Endodermal cell (in vitro differentiated cells): ENCODE measurements around the gene WRAP73. TPM values are rescaled to one million over a fixed set of nuclear protein-coding genes. Genes with fewer than 3 reads are reported as not detected.
"Not testable (repeated sequence)": the region's sequence is repeated elsewhere in the genome, so short reads cannot be mapped to it uniquely, and the experiment has no call there.

Source experiments
- DNase-seq: peaks from one replicate; pipeline ENCODE4 v3.0.0-alpha.2; 2017
- H3K27ac ChIP-seq: 2 replicates; pipeline ENCODE4 v1.5.1; 2013; ENCODE audit warnings: mild to moderate bottlenecking, low read depth, low read length, moderate library complexity
- H3K27me3 ChIP-seq: 2 replicates; pipeline ENCODE4 v1.6.1; 2013; ENCODE audit warnings: mild to moderate bottlenecking, low read length, moderate library complexity; ENCODE audit not compliant: insufficient read depth, control insufficient read depth, poor library complexity, severe bottlenecking
- H3K36me3 ChIP-seq: 2 replicates; pipeline ENCODE4 v1.7.0; 2013; ENCODE audit warnings: mild to moderate bottlenecking, low read length, moderate library complexity; ENCODE audit not compliant: control insufficient read depth, insufficient read depth
- H3K4me1 ChIP-seq: one replicate; pipeline ENCODE4 v1.7.0; 2013; ENCODE audit warnings: low read length; ENCODE audit not compliant: control insufficient read depth, insufficient read depth
- H3K4me3 ChIP-seq: 2 replicates; pipeline ENCODE4 v1.5.1; 2013; ENCODE audit warnings: mild to moderate bottlenecking, low read length, moderate library complexity
- H3K9ac ChIP-seq: 2 replicates; pipeline ENCODE4 v1.6.1; 2013; ENCODE audit warnings: mild to moderate bottlenecking, low read length, moderate library complexity; ENCODE audit not compliant: poor library complexity, severe bottlenecking; ENCODE audit errors: extremely low read depth
- H3K9me3 ChIP-seq: 2 replicates; pipeline ENCODE4 v1.6.1; 2013; ENCODE audit warnings: mild to moderate bottlenecking, low read length, moderate library complexity; ENCODE audit not compliant: control insufficient read depth
- H3K27ac Mint-ChIP-seq: 2 replicates; pipeline ENCODE4 v1.8.0; 2020; ENCODE audit warnings: mixed read lengths
- H3K27me3 Mint-ChIP-seq: 2 replicates; pipeline ENCODE4 v1.8.0; 2021; ENCODE audit warnings: mild to moderate bottlenecking, mixed read lengths; ENCODE audit not compliant: insufficient read depth
- H3K36me3 Mint-ChIP-seq: 2 replicates; pipeline ENCODE4 v1.8.0; 2020; ENCODE audit warnings: low read depth, mixed read lengths
- H3K4me1 Mint-ChIP-seq: 2 replicates; pipeline ENCODE4 v1.8.0; 2020; ENCODE audit warnings: mixed read lengths
- H3K4me3 Mint-ChIP-seq: 2 replicates; pipeline ENCODE4 v1.8.0; 2020; ENCODE audit warnings: mild to moderate bottlenecking, moderate library complexity, mixed read lengths
- H3K9me3 Mint-ChIP-seq: 2 replicates; pipeline ENCODE4 v1.8.0; 2020; ENCODE audit warnings: mild to moderate bottlenecking, mixed read lengths
- CTCF ChIP-seq: fragments of 200-600 bp; sonication (generic); conservative IDR thresholded peaks from 2 replicates; pipeline ENCODE4 v1.5.0; 2021; ENCODE audit warnings: antibody characterized with exemption, mild to moderate bottlenecking
- WGBS, 2 experiments: methylation state at CpG; one replicate each; pipeline versions ENCODE4 v1.1.5 to v1.1.7; 2013; ENCODE audit warnings: missing lambda C conversion rate in 2 of 2, mixed read lengths in 1 of 2; ENCODE audit not compliant: insufficient coverage in 1 of 2, insufficient read length in 1 of 2; 5-methylcytosine and 5-hydroxymethylcytosine counted together
- total RNA-seq, 2 donors: library from RNA; stranded (reverse); fragmentation: NEBNext Ultra II Directional in 1 of 2; extraction: Animal tissue kit (Norgen Biotek cat#: 25700) in 1 of 2; gene quantifications; 2 replicates in 1 of 2; 3 replicates in 1 of 2; pipeline ENCODE4 v1.2.1, GENCODE V29; 2021

WRAP73 gene
- total RNA-seq, 2 donors from 2014 or later: 29.8 to 32.5 TPM

DNA sequence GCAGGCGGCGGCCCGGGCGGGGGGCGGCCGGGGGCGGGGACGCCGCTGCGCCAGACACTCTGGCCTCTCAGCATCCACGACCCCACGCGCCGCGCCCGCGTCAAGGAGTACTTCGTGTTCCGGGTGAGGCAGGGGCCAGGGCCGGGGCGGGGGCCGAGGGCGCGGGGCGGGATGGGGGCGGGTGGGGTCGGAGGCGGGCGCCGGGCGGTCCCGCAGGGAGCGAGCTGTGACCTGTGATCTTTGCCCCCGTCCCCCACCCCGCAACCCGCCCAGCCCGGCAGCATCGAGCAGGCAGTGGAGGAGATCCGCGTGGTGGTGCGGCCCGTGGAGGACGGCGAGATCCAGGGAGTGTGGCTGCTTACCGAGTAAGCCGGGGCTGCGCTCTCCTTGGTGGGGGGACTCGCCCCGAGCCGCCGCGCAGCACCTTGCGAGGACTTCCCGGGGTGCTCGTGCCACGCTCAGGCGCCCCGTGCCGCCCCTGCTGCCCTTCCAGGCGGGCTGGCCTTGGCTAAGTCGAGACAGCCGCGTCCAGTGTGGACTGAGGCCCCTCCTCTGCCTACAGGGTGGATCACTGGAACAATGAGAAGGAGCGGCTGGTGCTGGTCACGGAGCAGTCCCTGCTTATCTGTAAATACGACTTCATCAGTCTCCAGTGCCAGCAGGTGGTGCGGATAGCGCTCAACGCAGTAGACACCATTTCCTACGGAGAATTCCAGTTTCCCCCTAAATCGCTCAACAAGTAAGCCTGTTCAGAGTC, 24.6 kb downstream of the WRAP73 start:
- Histone ChIP-seq H3K4me1 (peaks cover 6% of the 10 kb centered on the region), H3K9ac (peak overlapping the region; percentile 64), H3K27ac (no peak overlapping the region), H3K27me3 (no peaks in the 10 kb centered on the region), H3K9me3 (no peaks in the 10 kb centered on the region), H3K4me3 (peak overlapping the region; percentile 81), H3K36me3 (peaks cover 50% of the 10 kb centered on the region)
- peak overlapping the region; percentile 87 for H3K4me3 Mint-ChIP-seq
- WGBS, 2 experiments: 3 to 8% methylated on average over 25 to 64 of the region's 71 CpGs
- H3K4me1 Mint-ChIP-seq: peaks cover 10% of the 10 kb centered on the region
- H3K36me3 Mint-ChIP-seq: peaks cover 29% of the 10 kb centered on the region
- DNase-seq: peak; percentile 75
- H3K27ac Mint-ChIP-seq: peak overlapping the region; percentile 76
- no peak for TF ChIP-seq CTCF
- no peaks in the 10 kb centered on the region for H3K27me3 Mint-ChIP-seq
- H3K9me3 Mint-ChIP-seq: no peaks in the 10 kb centered on the region

DNA sequence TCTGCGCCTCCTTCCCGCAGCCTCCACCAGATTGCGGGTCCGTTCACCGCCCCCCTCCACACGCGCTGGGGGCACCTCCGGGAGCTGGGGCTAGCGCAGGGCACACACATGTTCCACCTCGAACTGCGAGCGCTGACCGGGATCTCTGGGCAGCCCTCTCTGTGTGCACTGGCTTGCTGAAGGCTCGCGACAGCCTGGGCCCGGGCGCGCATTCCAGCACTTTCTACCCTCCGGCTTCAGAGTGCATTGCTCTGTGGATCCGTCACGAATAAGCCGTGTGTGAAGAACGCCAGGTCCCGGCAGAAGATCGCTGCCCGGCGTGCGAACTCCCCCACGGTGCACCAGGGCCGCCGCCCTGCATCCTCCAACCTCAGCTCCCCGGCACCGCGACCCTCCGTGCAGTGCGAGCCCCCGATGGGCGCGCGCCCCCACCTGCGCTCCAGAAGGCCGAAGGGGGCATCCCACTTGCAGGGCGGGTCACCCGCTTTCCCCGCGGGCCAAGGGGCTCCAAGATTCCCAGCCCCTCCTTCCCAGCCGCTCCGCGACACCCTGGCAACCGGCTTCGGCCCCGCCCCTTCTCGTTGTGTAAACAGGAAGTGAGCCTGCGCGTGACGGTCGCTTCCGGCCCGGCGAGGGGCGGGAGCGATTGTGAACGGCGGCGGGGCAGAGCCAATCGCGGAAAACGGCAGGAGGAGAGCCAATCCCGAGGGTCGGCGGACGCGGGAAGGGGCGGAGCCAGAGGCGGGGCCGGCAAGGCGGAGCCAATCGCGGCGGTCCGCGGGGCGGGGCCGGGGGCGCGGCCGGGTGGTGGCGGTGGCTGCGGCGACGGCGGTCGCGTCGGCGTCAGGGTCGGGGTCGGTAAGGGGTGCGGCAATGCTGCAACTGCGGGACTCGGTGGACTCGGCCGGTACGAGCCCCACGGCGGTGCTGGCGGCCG, 25.4 kb downstream of the WRAP73 start, which contains the start of gene TPRG1L:
Gene TPRG1L (plus strand): TSS at position 816 of the 937 bp plus-strand sequence. CDS start 58 bp downstream, at position 874.
- H3K27ac Mint-ChIP-seq: peak within 1 kb of the TSS; percentile 79
- peaks cover 10% of the 10 kb centered on the region for H3K4me1 Mint-ChIP-seq
- no peak for TF ChIP-seq CTCF
- WGBS, 2 experiments: 0 to 2% methylated on average over 16 to 108 of the region's 108 CpGs
- peak within 1 kb of the TSS; percentile 64 for H3K9ac ChIP-seq
- H3K4me3 Mint-ChIP-seq: peak within 1 kb of the TSS; percentile 87
- peaks cover 22% of the 10 kb centered on the region for H3K36me3 Mint-ChIP-seq
- H3K9me3 ChIP-seq: no peaks in the 10 kb centered on the region
- H3K27me3 Mint-ChIP-seq: no peaks in the 10 kb centered on the region
- H3K9me3 Mint-ChIP-seq: no peaks in the 10 kb centered on the region
- no peak within 1 kb of the TSS for H3K27ac ChIP-seq
- no peaks in the 10 kb centered on the region for H3K27me3 ChIP-seq
- H3K4me3 ChIP-seq: peak within 1 kb of the TSS; percentile 92
- peaks cover 42% of the 10 kb centered on the region for H3K36me3 ChIP-seq
- peak; percentile 99 for DNase-seq
- H3K4me1 ChIP-seq: peaks cover 6% of the 10 kb centered on the region

DNA sequence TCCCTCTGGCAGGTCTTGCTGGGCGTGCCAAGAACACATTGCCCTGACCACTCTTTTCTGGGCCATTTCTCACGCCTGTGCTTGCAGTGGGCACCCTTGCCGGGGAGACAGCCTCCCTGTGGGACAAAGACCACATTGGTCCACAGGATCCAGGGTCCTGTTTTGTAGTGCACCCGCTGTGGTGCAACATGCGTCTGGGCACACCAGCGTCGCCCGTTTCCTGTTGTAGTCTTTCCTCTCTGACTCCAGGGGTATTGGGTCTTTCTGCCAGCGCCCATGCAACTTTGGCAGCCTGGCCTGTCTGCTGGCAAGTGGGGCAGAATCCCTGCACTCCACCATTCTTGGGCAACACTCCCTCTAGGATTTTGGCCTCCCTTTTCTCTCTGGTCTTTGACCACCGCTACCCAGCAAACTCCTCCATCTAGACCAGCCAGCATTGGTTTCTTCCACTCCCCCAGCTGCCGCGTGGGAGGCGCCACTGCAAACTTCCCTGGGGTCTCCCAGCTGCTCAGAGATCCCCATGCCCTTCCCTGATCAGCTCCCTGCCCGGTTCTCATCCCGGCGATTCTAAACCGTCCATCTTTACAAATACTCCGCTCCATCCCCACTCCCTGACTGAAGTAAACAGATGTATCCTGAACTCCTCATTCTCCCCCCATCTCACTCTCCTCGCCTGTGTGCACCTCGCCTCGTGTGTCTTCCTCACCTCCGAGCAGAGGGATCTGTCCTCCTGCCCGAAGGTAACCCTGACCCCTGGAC, 26.3 kb downstream of the WRAP73 start:
- WGBS, 2 experiments: 43% methylated on average over 9 to 23 of the region's 23 CpGs
- Histone ChIP-seq H3K27ac (no peak overlapping the region), H3K36me3 (peaks cover 34% of the 10 kb centered on the region), H3K4me3 (peak overlapping the region; percentile 92), H3K9me3 (no peaks in the 10 kb centered on the region), H3K9ac (peak overlapping the region; percentile 52), H3K4me1 (peaks cover 8% of the 10 kb centered on the region), H3K27me3 (no peaks in the 10 kb centered on the region)
- Mint-ChIP-seq H3K4me1 (peaks cover 15% of the 10 kb centered on the region), H3K36me3 (peaks cover 20% of the 10 kb centered on the region), H3K27me3 (no peaks in the 10 kb centered on the region), H3K4me3 (peak overlapping the region; percentile 87), H3K9me3 (no peaks in the 10 kb centered on the region), H3K27ac (no peak overlapping the region)
- no peak for TF ChIP-seq CTCF
- no peak for DNase-seq

GRCh38 chr1:3622102-3622501, 27.8 kb downstream of the WRAP73 start:
- peaks cover 19% of the 10 kb centered on the region for H3K36me3 ChIP-seq
- H3K27ac Mint-ChIP-seq, H3K27me3 Mint-ChIP-seq, H3K9ac ChIP-seq, H3K9me3 ChIP-seq, DNase-seq, H3K36me3 Mint-ChIP-seq, H3K9me3 Mint-ChIP-seq, H3K4me3 ChIP-seq, H3K4me3 Mint-ChIP-seq, H3K27me3 ChIP-seq, H3K27ac ChIP-seq: not testable (repeated sequence)
- WGBS, 2 experiments: 79 to 95% methylated on average over 8 to 9 of the region's 9 CpGs
- peaks cover 18% of the 10 kb centered on the region for H3K4me1 Mint-ChIP-seq
- peaks cover 12% of the 10 kb centered on the region for H3K4me1 ChIP-seq
